Stimulated activated CD8-positive, alpha-beta memory T cell treated with anti-CD3 and anti-CD28 coated beads, Interleukin-4, amount 100 ng/mL, for 1 hour (primary cell): Measurements from ENCODE around the gene SZRD1.

Experiments
- DNase-seq, 2 donors: peaks; one replicate each; pipeline ENCODE4 v3.0.0-alpha.2; 2020; ENCODE audit warnings: low read depth in 2 of 2, low spot score in 1 of 2

SZRD1 gene

GRCh38 chr1:16367258-16367967 lies 371 bp downstream of the SZRD1 start:
- DNase-seq = peak; percentile 45 to 64

- DNase-seq = no peak
Measured at GRCh38 chr1:16367968-16368890, 1.2 kb downstream of the SZRD1 start.

- DNase-seq = no peak
Measured at GRCh38 chr1:16369821-16370220, 2.8 kb downstream of the SZRD1 start.

GRCh38 chr1:16371725-16372124 lies 4.7 kb downstream of the SZRD1 start:
- DNase-seq = no peak

- DNase-seq = no peak
Measured at GRCh38 chr1:16372535-16373285, 5.7 kb downstream of the SZRD1 start.

- DNase-seq = no peak
Measured at GRCh38 chr1:16374266-16374665, 7.2 kb downstream of the SZRD1 start.

- no peak for DNase-seq
Measured at GRCh38 chr1:16375521-16376340, 8.7 kb downstream of the SZRD1 start.

GRCh38 chr1:16376971-16377370 lies 9.9 kb downstream of the SZRD1 start:
- DNase-seq = no peak

- no peak for DNase-seq
Measured at GRCh38 chr1:16378443-16378842, 11.4 kb downstream of the SZRD1 start.

GRCh38 chr1:16380868-16381267 lies 13.8 kb downstream of the SZRD1 start:
- no peak for DNase-seq

- DNase-seq = no peak
Measured at GRCh38 chr1:16383888-16384287, 16.8 kb downstream of the SZRD1 start.

GRCh38 chr1:16385659-16386453 lies 18.8 kb downstream of the SZRD1 start:
- no peak for DNase-seq

- no peak for DNase-seq
Measured at GRCh38 chr1:16386454-16387113, 19.5 kb downstream of the SZRD1 start.

- no peak for DNase-seq
Measured at GRCh38 chr1:16387201-16388188, 20.5 kb downstream of the SZRD1 start.

GRCh38 chr1:16391411-16391810 lies 24.4 kb downstream of the SZRD1 start:
- no peak for DNase-seq

GRCh38 chr1:16392740-16393569 lies 25.9 kb downstream of the SZRD1 start:
- DNase-seq = no peak
